ENCODE measurements around the gene CIT. TPM values are rescaled to one million over a fixed set of nuclear protein-coding genes. Genes with fewer than 3 reads are reported as not detected.

CIT gene
- total and polyA plus RNA-seq, 9 of the 15 experiments (the other 6 are each of a cell fraction or from before 2014, with no cell fraction given), result 1.1 to 46.7 (median 21.3) TPM

- DNase-seq (ENCODE audit: extremely low read depth in 1 of 4, low spot score in 3 of 4) (no peak), ATAC-seq (no peak), FAIRE-seq (no peak)
- Histone ChIP-seq H3K4me3 (no peak overlapping the region), H3K9me3 (replicated peaks; ENCODE audit: control insufficient read depth, insufficient read depth, low read depth, low read length) (no peaks in the 10 kb centered on the region), H3K36me3 (ENCODE audit: control insufficient read depth, insufficient read depth, low read length) (peaks cover 51% of the 10 kb centered on the region), H2AFZ (ENCODE audit: low read depth, low read length) (no peak overlapping the region), H4K20me1 (replicated peaks; ENCODE audit: control insufficient read depth, insufficient read depth, low read length) (no peaks in the 10 kb centered on the region), H3K27me3 (ENCODE audit: control insufficient read depth in 2 of 2, insufficient read depth in 2 of 2, low read length in 2 of 2) (no peaks in the 10 kb centered on the region), H3K79me2 (ENCODE audit: control insufficient read depth, insufficient read depth, low read length) (no peaks in the 10 kb centered on the region), H3K27ac (ENCODE audit: extremely low read depth, low read depth, low read length) (no peak overlapping the region), H3K4me2 (ENCODE audit: insufficient read depth, low read length) (no peak overlapping the region), H3K9ac (ENCODE audit: insufficient read depth in 1 of 2, low read depth in 2 of 2, low read length in 2 of 2) (no peak overlapping the region), H3K4me1 (replicated peaks in 1 of 2; ENCODE audit: control insufficient read depth in 2 of 2, insufficient read depth in 2 of 2, low read length in 2 of 2) (0 out of 5 replicates have a peak, but pooled peaks cover 0 to 2% of the 10 kb centered on the region in 2 experiments), H3K9me1 (ENCODE audit: control insufficient read depth, insufficient read depth, low read length) (no peaks in the 10 kb centered on the region)
- BruUV-seq (replicated peaks), result no TSS peak
- TF ChIP-seq, protein P1, sequence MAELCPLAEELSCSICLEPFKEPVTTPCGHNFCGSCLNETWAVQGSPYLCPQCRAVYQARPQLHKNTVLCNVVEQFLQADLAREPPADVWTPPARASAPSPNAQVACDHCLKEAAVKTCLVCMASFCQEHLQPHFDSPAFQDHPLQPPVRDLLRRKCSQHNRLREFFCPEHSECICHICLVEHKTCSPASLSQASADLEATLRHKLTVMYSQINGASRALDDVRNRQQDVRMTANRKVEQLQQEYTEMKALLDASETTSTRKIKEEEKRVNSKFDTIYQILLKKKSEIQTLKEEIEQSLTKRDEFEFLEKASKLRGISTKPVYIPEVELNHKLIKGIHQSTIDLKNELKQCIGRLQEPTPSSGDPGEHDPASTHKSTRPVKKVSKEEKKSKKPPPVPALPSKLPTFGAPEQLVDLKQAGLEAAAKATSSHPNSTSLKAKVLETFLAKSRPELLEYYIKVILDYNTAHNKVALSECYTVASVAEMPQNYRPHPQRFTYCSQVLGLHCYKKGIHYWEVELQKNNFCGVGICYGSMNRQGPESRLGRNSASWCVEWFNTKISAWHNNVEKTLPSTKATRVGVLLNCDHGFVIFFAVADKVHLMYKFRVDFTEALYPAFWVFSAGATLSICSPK (IDR thresholded peaks at IDR 0.05; ENCODE audit: borderline replicate concordance), result no peak
- TF ChIP-seq ZNF699 (CRISPR knock-in tag; IDR thresholded peaks at IDR 0.05; ENCODE audit: insufficient replicate concordance) (no peak), NUFIP1 (IDR thresholded peaks at IDR 0.05; ENCODE audit: partially characterized antibody) (no peak), ASH1L (IDR thresholded peaks at IDR 0.05; ENCODE audit: borderline replicate concordance, low read depth, partially characterized antibody) (no peak), HNRNPUL1 (IDR thresholded peaks at IDR 0.05; ENCODE audit: low read length) (no peak)
- in situ Hi-C loops (cut with MboI), result no loop called here
- CTCF ChIA-PET (ENCODE audit: low intra/inter-chr PET ratio), result interaction anchor here (0.9 kb wide), 1 partner anchor 366 kb away, joined by 4 read pairs; no protein-coding TSS in a partner anchor
- POLR2A ChIA-PET, result no interaction called here
- intact Hi-C loops (cut with micrococcal nuclease), result no loop called here
Measured at GRCh38 chr12:119720349-119720748, 156.8 kb downstream of the CIT start.

Data from K562 (cell line).